Loucy (cell line): ENCODE data around the gene SMARCAD1.
"Not testable (repeated sequence)": the region's sequence is repeated elsewhere in the genome, so short reads cannot be mapped to it uniquely, and the experiment has no call there.

Source experiments
- H2AFZ ChIP-seq: fragments of 200-600 bp; sonication (generic); 2 replicates; pipeline ENCODE4 v1.6.0; 2016; ENCODE audit warnings: antibody characterized with exemption, mild to moderate bottlenecking, low read length, moderate library complexity
- H3F3A ChIP-seq: fragments of 200-600 bp; 2 replicates; pipeline ENCODE4 v1.6.0; 2016; ENCODE audit warnings: antibody characterized with exemption, low read depth, mild to moderate bottlenecking
- H3K27me3 ChIP-seq: fragments of 200-600 bp; sonication (generic); 2 replicates; pipeline ENCODE4 v1.6.1; 2014; ENCODE audit warnings: low read length, mild to moderate bottlenecking; ENCODE audit not compliant: insufficient read depth, poor library complexity, severe bottlenecking
- H3K36me3 ChIP-seq: fragments of 200-600 bp; sonication (generic); 2 replicates; pipeline ENCODE4 v1.6.1; 2016; ENCODE audit warnings: low read length; ENCODE audit not compliant: insufficient read depth
- H3K4me1 ChIP-seq: fragments of 200-600 bp; sonication (generic); 2 replicates; pipeline ENCODE4 v1.5.1; 2014; ENCODE audit warnings: low read length, mild to moderate bottlenecking; ENCODE audit not compliant: insufficient read depth, poor library complexity, severe bottlenecking
- H3K4me2 ChIP-seq: fragments of 200-600 bp; sonication (generic); 2 replicates; pipeline ENCODE4 v1.6.0; 2014; ENCODE audit warnings: antibody characterized with exemption, low read length, low read depth, mild to moderate bottlenecking; ENCODE audit not compliant: poor library complexity, severe bottlenecking
- H3K4me3 ChIP-seq: fragments of 200-600 bp; sonication (generic); 2 replicates; pipeline ENCODE4 v1.5.1; 2014; ENCODE audit warnings: low read length, mild to moderate bottlenecking, mixed read lengths; ENCODE audit not compliant: poor library complexity, severe bottlenecking
- H3K79me2 ChIP-seq: fragments of 200-600 bp; sonication (generic); 2 replicates; pipeline ENCODE4 v1.6.1; 2014; ENCODE audit warnings: low read length; ENCODE audit not compliant: insufficient read depth
- H3K9ac ChIP-seq: fragments of 200-600 bp; sonication (generic); 2 replicates; pipeline ENCODE4 v1.6.0; 2014; ENCODE audit warnings: mild to moderate bottlenecking, low read depth, low read length, moderate library complexity; ENCODE audit not compliant: poor library complexity, severe bottlenecking
- H3K9me2 ChIP-seq: fragments of 200-600 bp; sonication (generic); replicated peaks from 2 replicates; pipeline ENCODE4 v1.6.1; 2016; ENCODE audit warnings: low read depth, low read length, mixed read lengths
- H3K9me3 ChIP-seq: fragments of 200-600 bp; sonication (generic); 2 replicates; pipeline ENCODE4 v1.6.1; 2014; ENCODE audit warnings: mild to moderate bottlenecking, antibody characterized with exemption, low read length, low read depth; ENCODE audit not compliant: insufficient read depth
- H4K20me1 ChIP-seq: fragments of 200-600 bp; sonication (generic); 2 replicates; pipeline ENCODE4 v1.6.0; 2014; ENCODE audit warnings: antibody characterized with exemption, low read length, mild to moderate bottlenecking; ENCODE audit not compliant: insufficient read depth, poor library complexity, severe bottlenecking
- EZH2phosphoT487 ChIP-seq: fragments of 200-600 bp; IDR thresholded peaks from 2 replicates; pipeline ENCODE4 v1.6.1; 2018; ENCODE audit warnings: antibody characterized with exemption, mild to moderate bottlenecking, moderate library complexity, borderline replicate concordance
- TF ChIP-seq, protein P1 (sequence below): fragments of 200-600 bp; sonication (generic); conservative IDR thresholded peaks from 2 replicates; pipeline ENCODE4 v1.5.1; 2014; ENCODE audit warnings: mild to moderate bottlenecking, antibody characterized with exemption, low read length

Gene SMARCAD1

DNA sequence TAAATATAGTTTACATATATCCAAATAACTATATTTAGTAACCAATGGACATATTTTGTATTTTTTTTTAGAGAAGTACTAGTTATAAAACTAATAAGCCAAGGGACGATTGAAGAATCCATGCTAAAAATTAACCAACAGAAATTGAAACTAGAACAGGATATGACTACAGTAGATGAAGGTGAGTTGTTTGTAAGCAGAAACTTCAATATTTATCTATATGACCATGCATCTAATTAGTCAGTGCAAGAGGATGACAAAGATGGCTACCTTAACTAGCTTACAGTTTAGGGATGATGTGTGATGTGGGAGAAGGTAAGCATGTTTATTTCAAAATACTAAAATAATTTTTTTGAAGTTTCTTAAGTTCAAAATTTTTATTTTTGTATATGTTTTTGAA, 77.2 kb downstream of the SMARCAD1 start:
- Histone ChIP-seq H2AFZ (no peak overlapping the region), H3F3A (no peaks in the 10 kb centered on the region), H3K4me2 (no peak overlapping the region), H3K4me3 (no peak overlapping the region), H3K9me3 (no peaks in the 10 kb centered on the region), H3K36me3 (peaks cover 67% of the 10 kb centered on the region), H3K79me2 (no peaks in the 10 kb centered on the region), H3K9me2 (no peaks in the 10 kb centered on the region), H3K9ac (no peak overlapping the region), H3K4me1 (peaks cover 5% of the 10 kb centered on the region), H3K27me3 (no peaks in the 10 kb centered on the region), H4K20me1 (no peaks in the 10 kb centered on the region)
- TF ChIP-seq EZH2phosphoT487: no peak
- TF ChIP-seq, protein P1, sequence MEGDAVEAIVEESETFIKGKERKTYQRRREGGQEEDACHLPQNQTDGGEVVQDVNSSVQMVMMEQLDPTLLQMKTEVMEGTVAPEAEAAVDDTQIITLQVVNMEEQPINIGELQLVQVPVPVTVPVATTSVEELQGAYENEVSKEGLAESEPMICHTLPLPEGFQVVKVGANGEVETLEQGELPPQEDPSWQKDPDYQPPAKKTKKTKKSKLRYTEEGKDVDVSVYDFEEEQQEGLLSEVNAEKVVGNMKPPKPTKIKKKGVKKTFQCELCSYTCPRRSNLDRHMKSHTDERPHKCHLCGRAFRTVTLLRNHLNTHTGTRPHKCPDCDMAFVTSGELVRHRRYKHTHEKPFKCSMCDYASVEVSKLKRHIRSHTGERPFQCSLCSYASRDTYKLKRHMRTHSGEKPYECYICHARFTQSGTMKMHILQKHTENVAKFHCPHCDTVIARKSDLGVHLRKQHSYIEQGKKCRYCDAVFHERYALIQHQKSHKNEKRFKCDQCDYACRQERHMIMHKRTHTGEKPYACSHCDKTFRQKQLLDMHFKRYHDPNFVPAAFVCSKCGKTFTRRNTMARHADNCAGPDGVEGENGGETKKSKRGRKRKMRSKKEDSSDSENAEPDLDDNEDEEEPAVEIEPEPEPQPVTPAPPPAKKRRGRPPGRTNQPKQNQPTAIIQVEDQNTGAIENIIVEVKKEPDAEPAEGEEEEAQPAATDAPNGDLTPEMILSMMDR: no peak

DNA sequence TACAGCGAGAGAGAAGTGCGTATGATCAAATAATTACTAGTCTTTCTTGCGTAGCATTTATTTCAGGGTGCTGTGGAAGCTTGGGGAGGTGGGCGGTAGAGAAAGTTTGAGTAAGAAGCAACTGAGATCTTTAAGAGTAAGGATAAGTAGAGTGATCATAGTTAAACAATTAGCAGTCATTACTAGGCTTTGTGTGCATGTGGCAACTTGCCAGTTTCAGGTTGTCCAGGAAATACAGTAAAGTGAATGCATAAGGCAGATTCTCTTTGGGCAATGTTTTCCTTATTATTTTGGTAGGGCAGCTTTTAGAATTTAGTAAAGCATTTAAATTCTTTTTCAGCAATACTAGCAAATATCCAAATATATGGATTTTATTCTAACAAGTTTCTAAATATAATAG, 78.0 kb downstream of the SMARCAD1 start:
- H2AFZ ChIP-seq: no peak overlapping the region
- H3K4me2 ChIP-seq: no peak overlapping the region
- H4K20me1 ChIP-seq: no peaks in the 10 kb centered on the region
- no peaks in the 10 kb centered on the region for H3K27me3 ChIP-seq
- H3K4me3 ChIP-seq: no peak overlapping the region
- H3K79me2 ChIP-seq: no peaks in the 10 kb centered on the region
- H3F3A ChIP-seq: no peaks in the 10 kb centered on the region
- TF ChIP-seq, protein P1: no peak
- TF ChIP-seq EZH2phosphoT487: no peak
- H3K9ac ChIP-seq: no peak overlapping the region
- H3K36me3 ChIP-seq: peaks cover 65% of the 10 kb centered on the region
- peaks cover 5% of the 10 kb centered on the region for H3K4me1 ChIP-seq
- H3K9me3 ChIP-seq: no peaks in the 10 kb centered on the region
- no peaks in the 10 kb centered on the region for H3K9me2 ChIP-seq

DNA sequence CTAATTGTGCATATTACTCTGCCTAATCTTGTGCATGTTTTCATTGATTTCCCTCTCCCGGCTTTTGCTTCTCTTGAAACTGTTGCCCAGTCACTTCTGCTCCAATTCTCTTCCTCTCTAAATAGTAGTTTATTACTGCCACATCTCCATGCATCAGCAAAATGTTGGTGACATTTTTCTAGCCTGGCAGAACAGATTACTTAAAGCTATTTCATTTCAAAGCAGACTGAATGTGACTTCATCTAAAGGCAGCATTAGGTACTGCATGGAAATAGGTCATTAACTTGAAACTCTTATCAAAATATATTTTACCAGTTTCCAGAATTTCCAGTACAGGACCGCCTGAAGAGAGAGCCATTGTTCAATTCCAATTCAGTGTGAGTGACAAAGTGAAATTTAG, 82.6 kb downstream of the SMARCAD1 start:
- no peaks in the 10 kb centered on the region for H3K79me2 ChIP-seq
- H3K36me3 ChIP-seq: peaks cover 43% of the 10 kb centered on the region
- TF ChIP-seq, protein P1: peak; percentile 37
- TF ChIP-seq EZH2phosphoT487: no peak

DNA sequence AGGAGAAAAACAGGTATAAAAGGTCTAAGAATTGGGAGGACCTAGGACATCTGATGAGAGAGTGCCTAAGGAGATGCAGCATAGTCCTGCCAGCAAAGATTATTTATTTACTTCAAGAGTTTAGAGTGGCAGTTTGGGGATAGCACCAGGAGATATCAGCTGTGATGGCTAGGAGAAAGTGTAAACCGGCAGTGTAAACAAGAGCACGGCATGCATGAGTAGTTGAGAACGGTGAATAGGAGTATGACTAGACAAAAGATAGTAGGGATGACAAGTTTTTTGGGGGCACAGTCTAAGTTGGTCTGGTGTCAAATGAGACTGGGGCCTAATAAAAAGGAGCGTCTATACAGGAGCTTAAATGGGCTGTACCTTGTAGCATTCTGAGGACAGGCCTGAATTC, 86.3 kb downstream of the SMARCAD1 start:
- not testable (repeated sequence) for H3K79me2 ChIP-seq, H3K4me1 ChIP-seq, H3F3A ChIP-seq, H3K9me3 ChIP-seq, H3K27me3 ChIP-seq, H3K4me3 ChIP-seq, H4K20me1 ChIP-seq, H3K9ac ChIP-seq, H3K4me2 ChIP-seq, H2AFZ ChIP-seq, H3K9me2 ChIP-seq
- peaks cover 26% of the 10 kb centered on the region for H3K36me3 ChIP-seq

More for the DNA sequence above, 82.6 kb downstream of the SMARCAD1 start:
- no peaks in the 10 kb centered on the region for H3K9me2 ChIP-seq
- no peak overlapping the region for H2AFZ ChIP-seq
- no peaks in the 10 kb centered on the region for H3F3A ChIP-seq
- no peak overlapping the region for H3K9ac ChIP-seq
- no peaks in the 10 kb centered on the region for H4K20me1 ChIP-seq
- H3K27me3 ChIP-seq: no peaks in the 10 kb centered on the region
- no peak overlapping the region for H3K4me3 ChIP-seq
- no peaks in the 10 kb centered on the region for H3K9me3 ChIP-seq
- no peak overlapping the region for H3K4me2 ChIP-seq
- peaks cover 5% of the 10 kb centered on the region for H3K4me1 ChIP-seq

DNA sequence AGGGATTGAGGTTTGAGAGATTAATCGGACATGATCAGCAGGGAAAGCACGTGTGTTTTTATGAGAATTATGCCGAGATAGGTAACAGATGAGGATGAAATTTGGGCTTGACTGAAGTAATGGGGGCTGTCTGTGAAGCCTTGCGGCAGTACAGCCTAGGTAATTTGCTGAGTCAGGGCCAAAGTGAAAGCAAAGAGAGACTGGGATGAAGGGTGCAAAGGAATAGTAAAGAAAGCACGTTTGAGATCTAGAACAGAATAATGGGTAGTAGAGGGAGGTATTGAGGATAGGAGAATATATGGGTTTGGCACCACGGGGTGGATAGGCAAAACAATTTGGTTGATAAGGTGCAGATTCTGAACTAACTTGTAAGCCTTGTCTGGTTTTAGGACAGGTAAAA, 87.8 kb downstream of the SMARCAD1 start:
- not testable (repeated sequence) for H3F3A ChIP-seq, H2AFZ ChIP-seq, H3K79me2 ChIP-seq, H3K9me2 ChIP-seq, H4K20me1 ChIP-seq, H3K4me3 ChIP-seq, H3K9ac ChIP-seq, H3K9me3 ChIP-seq, H3K4me1 ChIP-seq, H3K27me3 ChIP-seq, H3K4me2 ChIP-seq
- H3K36me3 ChIP-seq: peaks cover 17% of the 10 kb centered on the region
